Prostate gland (tissue), 2 donors: ENCODE results near the gene ZNF331. TPM values are rescaled to one million over a fixed set of nuclear protein-coding genes. Genes with fewer than 3 reads are reported as not detected.
A peak's percentile ranks its signal among the peaks of the same experiment; 100 is the strongest.

Experiments
- DNase-seq: peaks from one replicate; pipeline ENCODE4 v3.0.0-alpha.2; 2019; ENCODE audit warnings: low spot score
- H3K27ac ChIP-seq, 2 donors: fragments of 200-600 bp; sonication (generic); 2 replicates each; pipeline ENCODE4 v1.5.1; 2017 to 2019
- H3K27me3 ChIP-seq: fragments of 200-600 bp; sonication (generic); replicated peaks from 2 replicates; pipeline ENCODE4 v1.5.1; 2019; ENCODE audit not compliant: insufficient read depth
- H3K36me3 ChIP-seq, 2 donors: fragments of 200-600 bp; sonication (generic); 1 replicate in 1 of 2; 2 replicates in 1 of 2; pipeline versions ENCODE4 v1.5.1 to v1.8.1; 2017 to 2019
- H3K4me1 ChIP-seq: fragments of 200-600 bp; sonication (generic); replicated peaks from 2 replicates; pipeline ENCODE4 v1.5.1; 2019
- H3K4me3 ChIP-seq, 2 donors: fragments of 200-600 bp; sonication (generic); 2 replicates each; pipeline ENCODE4 v1.5.1; 2017 to 2019
- H3K9me3 ChIP-seq: fragments of 200-600 bp; sonication (generic); 2 replicates; pipeline ENCODE4 v1.5.1; 2017
- CTCF ChIP-seq, 4 experiments: fragments of 200-600 bp in 2 of 4; fragments of 450-650 bp in 2 of 4; sonication (generic) in 2 of 4; IDR thresholded peaks; 1 replicate in 3 of 4; 2 replicates in 1 of 4; pipeline ENCODE4 v1.5.1; 2016 to 2019; ENCODE audit warnings: antibody characterized with exemption in 4 of 4, mild to moderate bottlenecking in 2 of 4, moderate library complexity in 2 of 4
- POLR2A ChIP-seq: fragments of 450-650 bp; IDR thresholded peaks from one replicate; pipeline ENCODE4 v1.6.1; 2016; ENCODE audit warnings: antibody characterized with exemption, mild to moderate bottlenecking
- POLR2AphosphoS5 ChIP-seq: sonication (generic); formaldehyde crosslinking; IDR thresholded peaks from one replicate; pipeline ENCODE4 v1.6.1; 2017; ENCODE audit warnings: antibody characterized with exemption
- WGBS: methylation state at CpG from one replicate; pipeline ENCODE4 v1.1.5; 2018; 5-methylcytosine and 5-hydroxymethylcytosine counted together
- intact Hi-C: fragments of 100-400 bp; cut with DNase I; formaldehyde crosslinking; loops from one replicate; pipeline ENCODE4 v1.14.2; 2022
- total RNA-seq, 2 donors: library from RNA; depleted of rRNA; stranded (reverse); fragments of >200 nt; gene quantifications; one replicate each; pipeline ENCODE4 v1.1.0, GENCODE V29; 2016

Gene ZNF331
- total RNA-seq, 2 donors from 2014 or later = 30.6 to 39.6 TPM

- H3K4me1 ChIP-seq = no peaks in the 10 kb centered on the region
- no peaks in the 10 kb centered on the region for H3K27me3 ChIP-seq
- intact Hi-C loops = no loop called here
- no peaks in the 10 kb centered on the region for H3K36me3 ChIP-seq
- no peak overlapping the region for H3K4me3 ChIP-seq
- 93% methylated on average over 12 of the region's 12 CpGs for WGBS
- DNase-seq = no peak
- no peak overlapping the region for H3K27ac ChIP-seq
- no peaks in the 10 kb centered on the region for H3K9me3 ChIP-seq
- TF ChIP-seq POLR2A (no peak), CTCF (IDR thresholded peaks at IDR 0.05) (no peak), POLR2AphosphoS5 (no peak)
These were observed 70.4 kb downstream of the ZNF331 start for GRCh38 chr19:53608381-53608780.

GRCh38 chr19:53612762-53613526, 75.0 kb downstream of the ZNF331 start:
- H3K27me3 ChIP-seq = no peaks in the 10 kb centered on the region
- intact Hi-C loops = no loop called here
- TF ChIP-seq POLR2A (no peak), CTCF (IDR thresholded peaks at IDR 0.05) (no peak), POLR2AphosphoS5 (no peak)
- DNase-seq = no peak
- no peak overlapping the region for H3K27ac ChIP-seq
- H3K4me1 ChIP-seq = no peaks in the 10 kb centered on the region
- no peak overlapping the region for H3K4me3 ChIP-seq
- no peaks in the 10 kb centered on the region for H3K36me3 ChIP-seq
- H3K9me3 ChIP-seq = no peaks in the 10 kb centered on the region
- WGBS = 51% methylated on average over 14 of the region's 14 CpGs

GRCh38 chr19:53621885-53622740, 84.2 kb downstream of the ZNF331 start:
- WGBS = 19% methylated on average over 8 of the region's 8 CpGs
- peak; percentile 77 for DNase-seq
- H3K27ac ChIP-seq = peak overlapping the region; percentile 23 to 74

GRCh38 chr19:53624771-53625545, 87.0 kb downstream of the ZNF331 start:
- TF ChIP-seq POLR2A (no peak), CTCF (IDR thresholded peaks at IDR 0.05) (no peak), POLR2AphosphoS5 (no peak)
- Histone ChIP-seq H3K4me1 (no peaks in the 10 kb centered on the region), H3K27me3 (no peaks in the 10 kb centered on the region), H3K4me3 (no peak overlapping the region), H3K36me3 (no peaks in the 10 kb centered on the region), H3K9me3 (no peaks in the 10 kb centered on the region), H3K27ac (no peak overlapping the region)
- no peak for DNase-seq
- intact Hi-C loops = no loop called here
- 60% methylated on average over 16 of the region's 16 CpGs for WGBS

More at GRCh38 chr19:53621885-53622740, 84.2 kb downstream of the ZNF331 start:
- Histone ChIP-seq H3K27me3 (no peaks in the 10 kb centered on the region), H3K36me3 (no peaks in the 10 kb centered on the region), H3K4me1 (no peaks in the 10 kb centered on the region), H3K9me3 (no peaks in the 10 kb centered on the region), H3K4me3 (no peak overlapping the region)
- intact Hi-C loops = no loop called here
- TF ChIP-seq POLR2AphosphoS5 (peak; percentile 82), POLR2A (no peak)

- DNase-seq = no peak
- intact Hi-C loops = no loop called here
- Histone ChIP-seq H3K27me3 (no peaks in the 10 kb centered on the region), H3K4me1 (no peaks in the 10 kb centered on the region), H3K4me3 (no peak overlapping the region), H3K27ac (no peak overlapping the region), H3K36me3 (no peaks in the 10 kb centered on the region), H3K9me3 (no peaks in the 10 kb centered on the region)
- WGBS = 93% methylated on average over 9 of the region's 9 CpGs
- TF ChIP-seq CTCF (IDR thresholded peaks at IDR 0.05) (no peak), POLR2A (no peak), POLR2AphosphoS5 (no peak)
These were observed 88.5 kb downstream of the ZNF331 start for GRCh38 chr19:53626486-53626885.
